IPS DF 19.7 (cell line): ENCODE data around the gene N4BP2.

ENCODE experiments used
- DNase-seq: peaks from one replicate; pipeline ENCODE4 v3.0.0-alpha.2; 2013; ENCODE audit warnings: low read depth, low spot score

N4BP2 gene

DNA sequence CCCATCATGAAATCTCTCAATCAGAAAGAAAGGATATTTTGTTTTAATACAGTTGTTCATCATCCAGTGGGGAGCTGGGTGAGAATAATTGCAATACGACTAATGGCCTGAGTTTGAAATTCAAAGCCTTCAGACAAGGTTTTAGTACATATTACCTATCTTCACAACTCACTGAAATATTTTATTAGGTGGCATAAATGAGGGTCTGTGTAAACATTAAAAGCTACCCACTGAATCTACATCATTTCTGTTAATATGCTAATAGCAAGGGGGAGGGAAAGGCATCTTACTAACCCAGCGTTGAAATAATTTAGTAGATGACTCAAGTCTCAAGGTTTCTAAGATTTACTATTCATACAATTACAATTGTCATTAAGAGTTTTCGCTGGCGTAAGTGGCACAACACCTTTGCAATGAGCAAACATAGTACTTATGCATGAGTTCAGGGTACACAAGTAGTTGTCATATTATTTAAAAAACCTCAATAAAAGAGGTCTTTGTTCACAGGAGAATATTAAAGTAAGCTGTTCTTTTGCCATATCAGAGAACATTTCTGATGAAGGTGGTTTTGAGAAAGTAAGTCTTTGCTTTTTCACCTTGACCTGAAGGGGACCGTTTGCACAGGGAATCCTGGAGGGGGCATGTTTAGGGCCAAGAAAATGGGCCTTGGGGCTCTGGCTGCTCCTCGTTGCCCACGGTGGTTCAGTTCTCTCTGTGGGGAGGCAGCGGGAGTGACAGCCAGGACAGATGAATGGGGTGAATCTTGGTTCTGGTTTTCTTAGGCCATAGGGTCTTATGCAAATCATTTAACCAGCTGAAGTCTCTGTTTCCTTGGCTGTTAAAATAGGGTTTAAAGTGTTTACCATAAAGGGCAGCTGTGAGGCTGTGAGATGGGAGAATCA lies 135.7 kb downstream of the N4BP2 start:
- no peak for DNase-seq

- no peak for DNase-seq
Observed at GRCh38 chr4:40193016-40193571, 136.4 kb downstream of the N4BP2 start.

- no peak for DNase-seq
Observed at GRCh38 chr4:40193578-40193977, 136.9 kb downstream of the N4BP2 start.

GRCh38 chr4:40194602-40195161 lies 138.0 kb downstream of the N4BP2 start:
- DNase-seq = no peak

DNA sequence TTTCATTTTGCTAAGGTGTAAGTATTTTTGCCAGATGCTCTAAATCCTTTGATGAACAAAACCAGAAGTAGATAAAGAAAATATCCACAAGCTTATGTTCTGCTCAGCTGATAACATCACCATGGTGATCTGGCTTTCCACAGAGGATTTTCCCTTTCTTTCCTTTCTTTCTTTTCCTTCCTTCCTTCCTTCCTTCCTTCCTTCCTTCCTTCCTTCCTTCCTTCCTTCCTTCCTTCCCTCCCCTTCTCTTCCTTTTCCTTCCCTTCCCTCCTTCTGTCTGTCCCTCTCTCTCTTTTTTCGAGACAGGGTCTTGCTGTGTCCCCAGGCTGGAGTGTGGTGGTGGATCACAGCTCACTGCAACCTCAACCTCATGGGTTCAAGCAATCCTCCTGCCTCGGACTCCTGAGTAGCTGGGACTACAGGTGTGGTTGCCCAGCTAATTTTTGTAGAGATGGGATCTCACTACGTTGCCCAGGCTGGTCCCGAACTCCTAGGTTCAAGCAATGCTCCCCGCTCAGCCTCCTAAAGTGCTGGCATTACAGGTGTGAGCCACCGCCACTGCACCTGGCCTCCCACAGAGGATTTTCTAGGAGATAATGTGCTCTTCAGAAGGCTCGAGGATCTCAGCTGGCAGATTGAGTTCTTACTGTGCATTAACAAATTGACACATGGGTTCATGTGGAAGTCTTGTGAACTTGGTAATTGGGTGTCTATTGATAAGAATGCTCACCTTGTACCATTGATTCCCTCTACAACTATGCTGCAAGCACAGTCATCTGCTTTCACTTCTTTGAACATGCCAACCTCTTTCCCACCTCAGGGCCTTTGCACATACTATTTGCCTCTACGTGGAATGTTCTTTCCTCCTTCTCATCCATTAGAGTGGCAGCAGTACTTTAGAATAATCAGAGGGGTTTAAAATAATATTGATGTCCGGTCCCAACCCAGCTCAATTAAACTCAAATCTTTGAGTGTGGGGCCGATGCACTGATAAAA lies 138.8 kb downstream of the N4BP2 start:
- no peak for DNase-seq

DNA sequence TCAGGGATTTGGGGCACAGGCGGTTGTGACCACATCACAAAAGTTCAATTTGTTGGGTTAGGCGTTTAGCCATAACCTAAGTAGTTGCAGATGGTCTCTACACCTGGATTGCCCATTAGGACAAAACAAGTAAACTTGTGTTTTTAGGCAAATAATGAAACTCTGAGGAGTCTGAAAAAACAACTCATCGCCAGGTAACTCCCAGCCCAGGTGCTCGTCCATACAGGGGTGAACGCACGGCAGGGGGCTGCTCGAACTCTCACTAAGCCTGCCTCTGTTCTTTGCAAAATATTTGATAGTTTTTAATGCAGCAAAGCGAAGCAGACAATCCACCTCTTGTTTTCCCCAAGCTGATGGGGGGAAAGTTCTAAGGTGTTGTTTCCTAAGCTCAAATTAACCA lies 139.6 kb downstream of the N4BP2 start:
- no peak for DNase-seq

GRCh38 chr4:40196724-40197281 lies 140.2 kb downstream of the N4BP2 start, which contains the start of gene RHOH:
TSS of gene RHOH (plus strand) at chr4:40197031. CDS start at chr4:40243387, 46,356 bp downstream.
- DNase-seq = no peak

- no peak for DNase-seq
Observed at GRCh38 chr4:40197879-40198689, 141.4 kb downstream of the N4BP2 start.

- DNase-seq = no peak
Observed at GRCh38 chr4:40199179-40199670, 142.6 kb downstream of the N4BP2 start.

DNA sequence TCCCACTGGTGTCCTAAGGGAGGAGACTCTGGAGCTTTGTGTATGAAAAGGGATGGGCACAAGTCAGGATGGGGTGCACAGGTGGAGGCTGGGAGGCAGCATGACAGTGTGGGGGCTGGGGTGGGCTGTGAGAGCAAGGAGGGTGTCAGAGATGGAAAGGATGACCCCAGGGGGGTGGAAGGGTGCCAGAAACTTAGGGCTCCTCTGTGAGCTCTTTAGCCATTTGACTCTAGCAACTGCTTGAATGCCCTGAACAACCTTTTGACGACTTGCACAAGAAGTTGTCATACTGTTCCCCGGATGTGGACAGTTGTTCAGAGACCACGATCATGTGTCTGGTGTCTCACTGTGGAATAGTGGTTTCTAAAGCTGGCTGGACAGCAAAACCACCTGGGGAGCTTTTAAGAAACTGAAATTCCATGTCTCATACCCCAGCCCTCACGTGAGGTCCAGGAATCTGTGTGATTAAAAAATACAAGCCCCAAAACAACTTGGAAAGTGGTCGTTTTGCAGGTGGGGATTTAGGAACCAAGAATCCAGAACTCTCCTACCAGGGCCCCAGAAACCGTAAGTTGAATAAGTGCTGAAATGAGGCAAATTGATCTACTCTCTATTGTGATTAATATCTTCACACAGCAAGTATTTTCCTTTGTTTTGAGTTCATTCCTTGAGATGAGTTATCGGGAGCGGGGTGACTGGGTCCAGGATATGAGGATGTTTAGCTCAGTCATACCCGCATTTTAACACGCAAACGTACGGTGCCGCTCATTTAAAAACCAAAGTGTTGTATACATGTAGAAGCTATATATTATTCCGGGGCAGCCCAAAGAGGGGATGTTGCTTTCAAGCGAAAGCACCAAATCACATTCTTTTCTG lies 143.6 kb downstream of the N4BP2 start:
- no peak for DNase-seq

DNA sequence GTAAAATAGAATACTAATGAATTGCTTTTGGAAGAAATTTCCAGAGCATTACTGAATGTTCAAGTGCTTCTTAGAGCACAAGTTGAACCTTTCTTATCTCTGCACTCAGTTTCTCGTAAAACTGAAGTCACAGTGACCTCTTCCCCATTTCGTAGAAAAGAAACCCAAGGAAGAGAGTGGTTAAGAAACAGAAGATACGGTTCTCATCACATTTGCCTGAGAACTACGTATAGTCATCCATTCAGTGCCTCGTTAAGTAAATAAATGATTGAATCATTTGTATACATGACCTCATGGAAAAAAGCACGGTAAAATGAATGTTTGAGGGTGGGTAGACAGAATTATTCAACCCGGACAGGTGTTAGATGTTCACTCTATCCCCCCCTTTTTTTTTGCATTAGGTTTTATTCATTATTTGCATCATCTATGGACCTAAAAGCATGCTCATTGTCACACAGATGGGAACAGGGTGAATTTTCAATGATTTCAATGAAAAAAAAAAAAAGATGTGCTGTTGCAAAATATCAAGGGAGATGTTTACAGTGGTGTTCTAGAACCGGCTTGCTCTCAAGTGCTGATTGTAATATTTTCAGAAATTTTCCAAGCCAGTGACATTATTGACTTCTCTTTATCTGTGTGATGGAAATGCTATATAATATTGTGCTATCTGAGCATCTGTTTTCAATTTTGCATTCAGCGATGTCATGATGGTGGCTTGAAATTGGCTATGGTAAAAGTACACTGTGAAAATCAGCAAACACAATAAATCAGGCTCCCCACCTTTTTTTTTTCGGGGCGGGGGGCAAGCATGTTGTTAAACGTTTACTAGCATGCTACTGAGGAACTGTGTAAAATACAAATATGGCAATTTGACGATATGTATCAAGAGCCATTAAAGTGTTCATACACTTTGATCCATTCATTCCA lies 144.5 kb downstream of the N4BP2 start:
- DNase-seq = no peak

GRCh38 chr4:40201898-40202297 lies 145.2 kb downstream of the N4BP2 start:
- no peak for DNase-seq

DNA sequence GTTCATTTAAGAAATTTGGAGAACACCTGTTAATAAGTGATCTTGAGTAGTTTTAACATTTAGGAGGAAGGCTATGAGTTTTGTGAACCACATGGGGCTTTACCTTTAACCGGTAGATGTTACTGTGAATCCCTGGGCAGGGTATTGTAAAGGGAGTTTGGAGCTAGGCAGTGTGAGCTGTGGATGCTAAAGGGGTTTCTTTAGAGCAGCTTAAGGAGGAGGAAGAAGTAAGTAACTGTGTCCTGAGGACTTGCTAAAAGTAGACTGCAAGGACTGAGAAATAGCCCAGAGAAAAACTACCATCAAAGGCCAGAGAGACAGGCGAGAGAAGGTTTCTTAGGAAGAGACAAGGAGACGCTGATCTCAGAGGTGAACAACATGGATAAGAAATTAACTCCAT lies 145.8 kb downstream of the N4BP2 start:
- DNase-seq = no peak

- no peak for DNase-seq
Observed at GRCh38 chr4:40204507-40205258, 148.0 kb downstream of the N4BP2 start.

- DNase-seq = no peak
Observed at GRCh38 chr4:40205259-40206198, 148.9 kb downstream of the N4BP2 start.

- no peak for DNase-seq
Observed at GRCh38 chr4:40206426-40206825, 149.8 kb downstream of the N4BP2 start.
